IPS-18c (cell line): ENCODE results near the gene TOX2.

ENCODE experiments used
- H3K4me3 ChIP-seq: 2 replicates; pipeline ENCODE4 v1.7.0; 2013; ENCODE audit warnings: low read depth, mild to moderate bottlenecking, low read length, moderate library complexity; ENCODE audit not compliant: insufficient read depth
- H3K9me3 ChIP-seq: one replicate; pipeline ENCODE4 v1.6.1; 2013; ENCODE audit warnings: mild to moderate bottlenecking, low read length, moderate library complexity; ENCODE audit not compliant: control insufficient read depth, insufficient read depth

TOX2 gene

DNA sequence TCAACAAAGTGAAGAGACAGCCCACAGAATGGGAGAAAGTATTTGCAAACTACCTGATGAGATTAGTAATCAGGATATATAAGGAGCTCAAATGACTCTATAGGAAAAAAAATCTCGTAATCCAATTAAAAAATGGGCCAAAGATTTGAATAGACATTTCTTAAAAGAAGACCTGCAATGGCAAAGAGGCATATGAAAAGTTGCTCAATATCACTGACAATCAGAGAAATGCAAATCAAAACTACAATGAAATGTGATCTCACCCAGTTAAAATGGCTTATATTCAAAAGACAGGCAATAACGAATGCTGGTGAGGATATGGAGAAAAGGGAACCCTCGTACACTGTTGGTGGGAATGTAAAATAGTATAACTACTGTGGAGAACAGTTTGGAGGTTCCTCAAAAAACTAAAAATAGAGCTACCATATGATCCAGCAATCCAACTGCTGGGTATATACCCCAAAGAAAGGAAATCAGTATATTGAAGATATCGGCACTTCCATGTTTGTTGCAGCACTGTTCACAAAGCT lies 65.0 kb downstream of the TOX2 start:
- Histone ChIP-seq H3K9me3 (no peaks in the 10 kb centered on the region), H3K4me3 (no peak overlapping the region)

DNA sequence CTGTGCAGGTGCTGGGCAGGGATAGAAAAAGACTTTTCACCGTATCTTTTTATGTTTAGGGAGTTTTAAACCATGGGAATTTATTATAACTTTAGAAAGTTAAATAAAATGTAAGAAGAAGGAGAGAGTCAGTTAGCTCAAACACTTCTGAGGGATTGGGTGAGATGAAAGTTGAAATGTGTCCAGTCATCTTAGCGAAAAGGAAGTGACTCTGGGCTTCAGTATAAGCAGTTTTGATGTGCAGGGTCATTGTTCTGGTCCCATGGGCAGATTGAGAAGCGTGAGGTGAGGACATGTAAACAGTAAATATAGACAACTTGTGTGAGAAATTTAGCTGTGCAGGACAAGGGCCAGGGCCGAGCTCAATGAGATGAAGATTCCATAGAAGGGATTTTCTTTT lies 66.9 kb downstream of the TOX2 start:
- no peak overlapping the region for H3K4me3 ChIP-seq
- no peaks in the 10 kb centered on the region for H3K9me3 ChIP-seq

DNA sequence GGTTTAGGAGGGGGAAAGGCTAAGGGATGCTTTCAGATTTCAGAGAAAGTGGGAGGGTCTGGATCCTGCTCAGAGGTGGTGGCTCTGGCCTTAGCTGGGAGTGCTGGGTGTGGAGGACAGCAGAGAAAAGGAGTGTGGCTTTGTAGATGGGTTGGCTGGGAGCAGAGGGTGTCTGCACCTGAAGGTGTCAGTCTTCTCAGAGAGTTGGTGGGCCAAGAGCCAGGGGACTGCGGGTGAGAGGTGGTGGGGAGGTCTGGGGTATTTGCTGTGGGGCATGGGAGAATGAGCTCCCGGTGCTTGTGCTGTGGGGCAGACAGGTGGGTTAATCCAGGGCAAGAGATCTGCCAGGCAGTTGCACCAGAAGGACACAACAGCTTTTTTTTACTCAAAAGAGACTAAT lies 67.4 kb downstream of the TOX2 start:
- Histone ChIP-seq H3K9me3 (no peaks in the 10 kb centered on the region), H3K4me3 (no peak overlapping the region)

DNA sequence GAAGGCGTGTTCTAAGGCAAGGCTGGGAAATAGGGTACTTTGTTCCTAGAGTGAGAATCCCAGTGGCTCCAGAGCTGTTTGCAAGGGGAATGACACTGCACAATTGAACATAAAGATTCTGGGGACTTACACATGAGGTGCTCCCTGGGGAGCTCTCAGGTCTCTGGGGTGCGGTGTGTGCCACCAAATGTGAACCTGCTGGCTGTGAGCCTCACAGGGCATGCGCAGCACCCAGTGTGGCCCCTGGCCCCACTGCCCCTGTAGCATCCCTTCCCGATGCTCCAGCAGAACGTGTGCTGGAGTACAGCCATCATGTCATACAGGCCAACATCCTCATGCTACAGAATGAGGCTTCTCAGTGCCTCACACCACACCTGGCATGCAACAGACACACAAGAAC lies 68.2 kb downstream of the TOX2 start:
- Histone ChIP-seq H3K4me3 (no peak overlapping the region), H3K9me3 (no peaks in the 10 kb centered on the region)

DNA sequence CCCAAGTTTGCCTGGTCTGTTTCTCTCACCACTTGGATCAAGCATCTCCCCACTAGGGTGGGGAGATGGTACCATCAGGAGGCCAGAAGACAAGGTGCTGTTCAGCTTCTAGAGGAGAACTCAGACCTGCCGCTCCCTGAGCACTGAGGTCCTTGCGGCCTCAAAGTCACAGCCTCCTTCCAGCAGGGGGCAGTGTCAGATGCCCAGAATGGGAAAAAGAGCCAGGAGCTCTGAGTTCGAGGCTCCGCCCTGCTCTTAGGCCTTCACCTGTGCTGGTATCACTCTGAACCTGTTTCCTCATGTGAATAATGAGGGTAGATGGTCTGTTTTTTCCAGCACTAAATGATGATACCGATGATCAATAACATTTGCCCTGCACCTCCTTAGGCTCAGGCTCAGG lies 68.7 kb downstream of the TOX2 start:
- Histone ChIP-seq H3K9me3 (no peaks in the 10 kb centered on the region), H3K4me3 (no peak overlapping the region)

DNA sequence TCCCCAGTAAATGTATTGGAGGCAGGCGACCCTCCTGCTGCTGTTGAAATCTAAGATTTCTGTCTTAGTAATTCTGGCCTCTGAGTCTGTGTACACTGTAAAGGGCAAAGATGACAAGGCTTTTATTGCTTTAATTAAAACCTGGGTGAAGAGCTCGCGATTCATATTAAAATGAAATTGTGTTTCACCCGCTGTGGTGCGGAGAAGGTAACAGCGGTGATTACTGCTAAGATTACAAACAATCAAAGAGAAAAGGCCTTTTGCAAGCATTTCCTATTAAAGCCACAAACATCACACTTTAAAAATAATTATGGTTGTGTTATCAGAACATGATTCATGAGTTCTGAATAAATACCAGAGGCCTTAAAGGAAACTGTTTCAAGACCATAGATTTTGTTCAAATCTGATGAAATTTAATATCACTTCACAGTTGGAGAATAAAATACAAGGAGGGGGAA lies 69.3 kb downstream of the TOX2 start:
- H3K9me3 ChIP-seq = no peaks in the 10 kb centered on the region
- H3K4me3 ChIP-seq = no peak overlapping the region

DNA sequence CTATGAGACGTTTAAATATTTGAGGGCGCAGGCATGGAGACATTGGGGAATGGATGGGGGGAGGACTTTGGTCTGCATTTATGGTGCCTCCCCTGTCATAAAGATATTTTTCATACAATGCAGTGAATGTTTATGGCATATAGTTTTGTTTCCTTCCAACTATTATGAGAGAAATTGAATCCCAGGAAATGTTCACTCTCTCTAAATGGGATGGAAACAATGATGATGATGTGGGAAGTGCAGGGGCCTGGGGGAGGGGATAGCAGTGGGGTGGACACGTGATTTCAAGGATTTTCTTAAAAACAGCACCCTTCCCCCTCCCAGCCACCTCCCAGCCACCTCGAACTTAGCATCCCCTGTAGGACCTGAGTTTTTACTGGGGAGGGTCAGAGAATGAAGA lies 69.9 kb downstream of the TOX2 start:
- no peaks in the 10 kb centered on the region for H3K9me3 ChIP-seq
- no peak overlapping the region for H3K4me3 ChIP-seq

GRCh38 chr20:43985121-43985520 lies 70.5 kb downstream of the TOX2 start:
- Histone ChIP-seq H3K9me3 (no peaks in the 10 kb centered on the region), H3K4me3 (no peak overlapping the region)

GRCh38 chr20:43985608-43986316 lies 71.1 kb downstream of the TOX2 start:
- Histone ChIP-seq H3K4me3 (no peak overlapping the region), H3K9me3 (no peaks in the 10 kb centered on the region)

- H3K4me3 ChIP-seq = no peak overlapping the region
- no peaks in the 10 kb centered on the region for H3K9me3 ChIP-seq
These were observed 72.4 kb downstream of the TOX2 start for GRCh38 chr20:43987018-43987417.

DNA sequence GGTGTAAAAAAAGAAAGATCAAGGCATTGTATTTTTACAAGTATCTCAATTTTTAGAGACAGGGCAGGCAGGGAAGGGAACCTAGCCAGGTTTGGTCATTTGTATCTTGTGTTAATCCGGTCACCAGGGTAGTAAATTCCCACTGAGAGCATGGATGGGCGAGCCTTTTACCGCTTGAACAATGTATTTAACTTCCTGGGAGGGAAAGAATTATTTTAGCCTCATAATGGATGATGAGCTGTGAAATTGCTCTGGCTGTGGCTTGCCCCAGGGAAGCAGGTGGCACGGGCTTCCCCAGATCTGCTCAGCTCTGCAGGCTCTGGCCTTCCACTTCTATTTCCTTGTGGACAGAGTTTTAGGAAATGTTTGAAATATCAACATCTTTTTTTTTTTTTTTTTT lies 72.9 kb downstream of the TOX2 start:
- H3K4me3 ChIP-seq = no peak overlapping the region

DNA sequence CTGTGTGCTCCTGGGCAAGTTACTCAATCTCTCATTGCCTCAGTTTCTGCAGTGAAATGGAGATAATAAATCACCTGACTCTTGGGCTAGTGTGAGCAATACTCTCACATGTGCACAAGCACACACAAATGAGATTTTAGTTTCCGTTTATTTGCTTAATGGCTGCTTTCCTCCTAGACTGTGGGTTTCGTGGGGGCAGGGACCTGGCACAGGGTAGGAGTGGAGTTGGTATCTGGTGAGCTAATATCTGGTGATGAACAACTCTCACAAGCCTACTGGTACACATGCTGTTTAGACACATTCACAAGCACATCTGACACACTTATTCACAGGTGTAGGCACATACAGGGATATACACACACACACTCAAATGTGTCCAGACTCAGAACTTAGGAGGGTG lies 73.8 kb downstream of the TOX2 start:
- no peaks in the 10 kb centered on the region for H3K9me3 ChIP-seq
- no peak overlapping the region for H3K4me3 ChIP-seq

More for the DNA sequence above, 72.9 kb downstream of the TOX2 start:
- H3K9me3 ChIP-seq = no peaks in the 10 kb centered on the region

- no peak overlapping the region for H3K4me3 ChIP-seq
These were observed 74.2 kb downstream of the TOX2 start for GRCh38 chr20:43988867-43989266.

GRCh38 chr20:43991261-43991660 lies 76.6 kb downstream of the TOX2 start:
- no peak overlapping the region for H3K4me3 ChIP-seq
- no peaks in the 10 kb centered on the region for H3K9me3 ChIP-seq

More at GRCh38 chr20:43988867-43989266, 74.2 kb downstream of the TOX2 start:
- H3K9me3 ChIP-seq = no peaks in the 10 kb centered on the region

GRCh38 chr20:43991982-43992381 lies 77.3 kb downstream of the TOX2 start:
- Histone ChIP-seq H3K4me3 (no peak overlapping the region), H3K9me3 (no peaks in the 10 kb centered on the region)

- Histone ChIP-seq H3K9me3 (no peaks in the 10 kb centered on the region), H3K4me3 (no peak overlapping the region)
These were observed 78.2 kb downstream of the TOX2 start for GRCh38 chr20:43992885-43993284.

DNA sequence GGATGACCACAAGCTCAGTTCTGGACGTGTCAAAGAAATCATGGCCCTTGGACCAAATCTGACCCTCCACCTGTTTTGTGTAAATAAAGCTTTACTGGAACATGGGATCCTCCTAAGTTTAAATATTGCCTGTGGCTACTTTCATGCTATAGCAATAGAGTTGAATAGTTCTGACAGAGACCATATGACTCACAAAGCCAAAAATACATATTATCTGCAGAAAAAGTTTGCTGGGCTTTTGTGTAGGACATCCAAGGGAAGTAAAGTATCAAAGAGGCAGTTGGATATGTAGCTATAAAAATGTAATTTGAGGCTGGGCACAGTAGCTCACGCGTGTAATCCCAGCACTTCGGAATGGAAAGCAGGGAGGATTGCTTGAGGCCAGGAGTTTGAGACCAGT lies 78.9 kb downstream of the TOX2 start:
- H3K4me3 ChIP-seq = no peak overlapping the region
- H3K9me3 ChIP-seq = no peaks in the 10 kb centered on the region

GRCh38 chr20:43994486-43995100 lies 79.9 kb downstream of the TOX2 start:
- H3K4me3 ChIP-seq = no peak overlapping the region
- H3K9me3 ChIP-seq = no peaks in the 10 kb centered on the region
